IMR-90 (cell line): Measurements from ENCODE around the gene XPC. TPM values are rescaled to one million over a fixed set of nuclear protein-coding genes. Genes with fewer than 3 reads are reported as not detected.

Experiments
- ATAC-seq: fragments of 200-7000 bp; cut with Tn5 transposase; 2 replicates; pipeline ENCODE4 v1.9.1; 2020; ENCODE audit warnings: low read depth, mild to moderate bottlenecking, moderate library complexity
- BruUV-seq: library from RNA; stranded (reverse); fragments of 400-500 nt; replicated peaks from 2 replicates; lab custom pipeline; 2021; lab: Mats Ljungman, UMichigan
- CTCF ChIA-PET: fragments of 300-600 bp; formaldehyde crosslinking; extraction: SDS; loops from one replicate; lab custom pipeline; 2021; ENCODE audit warnings: antibody characterized with exemption; lab: Yijun Ruan, JAX
- POLR2A ChIA-PET: fragments of 300-600 bp; sonication (Branson Sonifier 250); formaldehyde crosslinking; loops from one replicate; lab custom pipeline; 2022; ENCODE audit warnings: antibody characterized with exemption; ENCODE audit not compliant: unreplicated experiment; lab: Charles Lee
- DNase-seq: peaks from one replicate; pipeline ENCODE4 v3.0.0; 2013
- H2AFZ ChIP-seq: replicated peaks from 2 replicates; pipeline ENCODE3; 2013; ENCODE audit warnings: low read length, mild to moderate bottlenecking; ENCODE audit not compliant: poor library complexity
- H2AK5ac ChIP-seq: 2 replicates; pipeline ENCODE4 v1.6.1; 2013; ENCODE audit warnings: low read depth, low read length, inconsistent platforms
- H2AK9ac ChIP-seq: replicated peaks from 2 replicates; pipeline ENCODE3; 2013; ENCODE audit warnings: mild to moderate bottlenecking, low read depth, low read length, moderate library complexity; ENCODE audit not compliant: poor library complexity
- H2BK120ac ChIP-seq: 2 replicates; pipeline ENCODE4 v1.6.1; 2013; ENCODE audit warnings: low read depth, low read length, inconsistent platforms
- H2BK15ac ChIP-seq: 3 replicates; pipeline ENCODE4 v1.6.1; 2013; ENCODE audit warnings: low read depth, low read length, inconsistent platforms
- H2BK20ac ChIP-seq: 2 replicates; pipeline ENCODE4 v1.6.1; 2013; ENCODE audit warnings: low read depth, mild to moderate bottlenecking, inconsistent platforms, low read length, moderate library complexity
- H2BK5ac ChIP-seq: 2 replicates; pipeline ENCODE4 v1.6.1; 2013; ENCODE audit warnings: mild to moderate bottlenecking, low read depth, low read length, inconsistent platforms; ENCODE audit not compliant: poor library complexity, severe bottlenecking
- H3K14ac ChIP-seq: replicated peaks from 2 replicates; pipeline ENCODE4 v1.6.1; 2013; ENCODE audit warnings: low read depth, low read length, inconsistent platforms
- H3K18ac ChIP-seq: 2 replicates; pipeline ENCODE4 v1.6.1; 2013; ENCODE audit warnings: low read depth, low read length, control low read depth
- H3K23ac ChIP-seq: 2 replicates; pipeline ENCODE4 v1.6.1; 2013; ENCODE audit warnings: low read depth, low read length, inconsistent platforms
- H3K27ac ChIP-seq: 2 replicates; pipeline ENCODE4 v1.5.1; 2013; ENCODE audit warnings: mild to moderate bottlenecking, control low read depth, low read length; ENCODE audit not compliant: insufficient read depth
- H3K27me3 ChIP-seq: 2 replicates; pipeline ENCODE4 v1.6.1; 2013; ENCODE audit warnings: low read length; ENCODE audit not compliant: control insufficient read depth, insufficient read depth
- H3K36me3 ChIP-seq: 2 replicates; pipeline ENCODE4 v1.6.1; 2013; ENCODE audit warnings: low read length, mixed read lengths; ENCODE audit not compliant: control insufficient read depth, insufficient read depth
- H3K4ac ChIP-seq: 2 replicates; pipeline ENCODE4 v1.6.1; 2013; ENCODE audit warnings: low read depth, low read length, inconsistent platforms
- H3K4me1 ChIP-seq: 2 replicates; pipeline ENCODE4 v1.6.1; 2013; ENCODE audit warnings: low read length, mixed read lengths; ENCODE audit not compliant: control insufficient read depth, insufficient read depth
- H3K4me2 ChIP-seq: 2 replicates; pipeline ENCODE4 v1.6.1; 2013; ENCODE audit warnings: low read depth, mild to moderate bottlenecking, control low read depth, low read length, moderate library complexity
- H3K4me3 ChIP-seq: 2 replicates; pipeline ENCODE4 v1.5.1; 2013; ENCODE audit warnings: low read depth, mild to moderate bottlenecking, control low read depth, low read length, moderate library complexity; ENCODE audit not compliant: insufficient read depth
- H3K56ac ChIP-seq: 2 replicates; pipeline ENCODE4 v1.6.1; 2013; ENCODE audit warnings: low read length, inconsistent platforms; ENCODE audit not compliant: insufficient read depth; ENCODE audit errors: extremely low read depth
- H3K79me1 ChIP-seq, 2 experiments: 2 replicates each; pipeline ENCODE4 v1.6.1; 2013; ENCODE audit warnings: low read length in 2 of 2, inconsistent platforms in 1 of 2, low read depth in 1 of 2
- H3K9ac ChIP-seq: 2 replicates; pipeline ENCODE4 v1.6.1; 2013; ENCODE audit warnings: low read depth, low read length, control low read depth
- H3K9me1 ChIP-seq: 2 replicates; pipeline ENCODE4 v1.6.1; 2013; ENCODE audit warnings: low read length, inconsistent platforms; ENCODE audit not compliant: insufficient read depth
- H3K9me3 ChIP-seq: 2 replicates; pipeline ENCODE4 v1.6.1; 2013; ENCODE audit warnings: low read length; ENCODE audit not compliant: control insufficient read depth, insufficient read depth
- H4K20me1 ChIP-seq: 2 replicates; pipeline ENCODE4 v1.6.1; 2013; ENCODE audit warnings: low read length, inconsistent platforms; ENCODE audit not compliant: insufficient read depth
- H4K5ac ChIP-seq: 2 replicates; pipeline ENCODE4 v1.6.1; 2013; ENCODE audit warnings: mild to moderate bottlenecking, low read depth, low read length, control low read depth
- H4K8ac ChIP-seq, 2 experiments: 2 replicates each; pipeline ENCODE4 v1.6.1; 2013; ENCODE audit warnings: low read depth in 2 of 2, low read length in 2 of 2, control low read depth in 1 of 2, inconsistent platforms in 1 of 2
- H4K91ac ChIP-seq: 2 replicates; pipeline ENCODE4 v1.6.1; 2013; ENCODE audit warnings: low read depth, low read length, inconsistent platforms; ENCODE audit not compliant: insufficient read depth
- BHLHE40 ChIP-seq: fragments of 150-350 bp; IDR thresholded peaks from 2 replicates; pipeline ENCODE4 v1.6.1; 2016; ENCODE audit warnings: mild to moderate bottlenecking, low read depth, low read length
- CEBPB ChIP-seq: IDR thresholded peaks from 2 replicates; pipeline ENCODE4 v1.6.1; 2012; ENCODE audit warnings: low read depth, low read length, improper control_type of control experiment
- CHD1 ChIP-seq: IDR thresholded peaks from 2 replicates; pipeline ENCODE4 v1.6.1; 2012; ENCODE audit warnings: low read depth, low read length, improper control_type of control experiment
- ELK1 ChIP-seq: fragments of 150-350 bp; IDR thresholded peaks from 2 replicates; pipeline ENCODE4 v1.6.1; 2016; ENCODE audit warnings: low read depth, mild to moderate bottlenecking, low read length, moderate library complexity, borderline replicate concordance
- FOS ChIP-seq: fragments of 150-350 bp; IDR thresholded peaks from 2 replicates; pipeline ENCODE4 v1.6.1; 2016; ENCODE audit warnings: low read depth, low read length
- MAFK ChIP-seq: IDR thresholded peaks from 2 replicates; pipeline ENCODE4 v1.6.1; 2012; ENCODE audit warnings: low read depth, low read length, improper control_type of control experiment
- MAZ ChIP-seq: IDR thresholded peaks from 2 replicates; pipeline ENCODE4 v1.6.1; 2012; ENCODE audit warnings: low read depth, mild to moderate bottlenecking, low read length, improper control_type of control experiment, moderate library complexity, borderline replicate concordance
- MXI1 ChIP-seq: IDR thresholded peaks from 2 replicates; pipeline ENCODE4 v1.6.1; 2012; ENCODE audit warnings: low read depth, mild to moderate bottlenecking, low read length, moderate library complexity, borderline replicate concordance
- NFE2L2 ChIP-seq: fragments of 150-350 bp; IDR thresholded peaks from 2 replicates; pipeline ENCODE4 v1.6.1; 2016; ENCODE audit warnings: low read depth, mild to moderate bottlenecking, low read length
- POLR2A ChIP-seq: IDR thresholded peaks from 2 replicates; pipeline ENCODE4 v1.6.1; 2012; ENCODE audit warnings: mild to moderate bottlenecking, low read depth, low read length
- RAD21 ChIP-seq: IDR thresholded peaks from 2 replicates; pipeline ENCODE4 v1.6.1; 2012; ENCODE audit warnings: low read length, improper control_type of control experiment
- RCOR1 ChIP-seq: IDR thresholded peaks from 2 replicates; pipeline ENCODE4 v1.6.1; 2012; ENCODE audit warnings: mild to moderate bottlenecking, low read length, improper control_type of control experiment; ENCODE audit not compliant: insufficient replicate concordance
- RFX5 ChIP-seq: IDR thresholded peaks from 2 replicates; pipeline ENCODE4 v1.8.0; 2012; ENCODE audit warnings: low read depth, mild to moderate bottlenecking, low read length, moderate library complexity
- SMC3 ChIP-seq: fragments of 150-350 bp; IDR thresholded peaks from 2 replicates; pipeline ENCODE4 v1.6.1; 2016; ENCODE audit warnings: low read depth, mild to moderate bottlenecking, antibody characterized with exemption, low read length, moderate library complexity
- USF2 ChIP-seq: fragments of 150-350 bp; IDR thresholded peaks from 2 replicates; pipeline ENCODE4 v1.6.1; 2017; ENCODE audit warnings: mild to moderate bottlenecking, antibody characterized with exemption, low read length, low read depth
- WGBS, 2 experiments: methylation state at CpG; one replicate each; pipeline versions ENCODE4 v1.1.5 to v1.1.7; 2013; ENCODE audit warnings: missing lambda C conversion rate in 2 of 2; ENCODE audit not compliant: insufficient read length in 1 of 2; ENCODE audit errors: extremely low coverage in 2 of 2; 5-methylcytosine and 5-hydroxymethylcytosine counted together
- dilution Hi-C: fragments of 300-500 bp; cut with HindIII; formaldehyde crosslinking; loops from one replicate; pipeline ENCODE4 v1.14.3; 2018; ENCODE audit warnings: low sequenced_read_pairs; ENCODE audit not compliant: unreplicated experiment
- in situ Hi-C: fragments of 300-500 bp; cut with MboI; formaldehyde crosslinking; loops from 3 replicates; pipeline ENCODE4 v1.14.3; 2019; ENCODE audit warnings: low sequenced_read_pairs, inconsistent platforms, mixed read lengths
- intact Hi-C: fragments of 100-400 bp; cut with micrococcal nuclease; formaldehyde crosslinking; loops from 2 replicates; pipeline ENCODE4 v1.10.0; 2022
- polyA plus RNA-seq, 3 experiments: library from polyadenylated mRNA; depleted of rRNA; stranded (reverse); fragments of >200 nt; gene quantifications; 2 replicates each; pipeline ENCODE4 v1.2.3, GENCODE V29; 2012; ENCODE audit warnings: low replicate concordance in 1 of 3
- total RNA-seq: library from RNA; depleted of rRNA; stranded (reverse); fragments of >200 nt; gene quantifications from 2 replicates; pipeline ENCODE4 v1.2.3, GENCODE V29; 2012
- TF ChIP-seq, protein P1 (sequence below): conservative IDR thresholded peaks from 2 replicates; pipeline ENCODE4 v1.5.1; 2012; ENCODE audit warnings: mild to moderate bottlenecking, low read depth, low read length, improper control_type of control experiment

XPC gene
- total and polyA plus RNA-seq, 2 of the 4 experiments (the other 2 are of a cell fraction): 30.9 to 48.8 TPM

DNA sequence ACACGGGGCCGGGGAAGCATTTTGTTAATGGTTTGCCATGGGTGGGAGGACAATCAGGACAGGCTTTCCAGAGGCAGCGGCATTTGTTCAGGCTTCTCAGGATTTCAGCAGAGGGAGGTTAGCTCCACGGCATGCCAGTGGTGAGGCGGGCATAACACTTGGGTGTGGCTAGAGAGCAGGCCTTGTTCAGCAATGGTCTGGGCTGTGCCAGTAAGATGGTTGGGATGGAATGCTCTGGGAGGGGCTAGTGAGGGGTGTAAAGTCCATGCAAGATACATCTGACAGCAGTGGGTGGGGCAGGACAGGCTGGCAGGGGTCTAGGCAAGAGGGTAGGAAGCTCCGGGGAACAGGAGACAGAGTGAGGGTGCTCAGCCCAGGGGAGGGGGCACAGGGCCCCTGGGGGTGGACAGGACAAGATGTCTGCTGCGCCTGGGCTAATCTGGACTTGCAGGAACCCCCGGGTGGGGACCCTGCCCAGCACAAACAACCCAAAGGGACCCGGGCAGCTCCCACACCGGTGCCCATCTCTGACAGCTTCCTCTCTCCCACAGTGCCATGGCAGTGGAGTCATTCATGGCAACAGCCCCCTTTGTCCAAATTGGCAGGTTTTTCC, 45.1 kb downstream of the XPC start:
- H2BK20ac ChIP-seq: no peak overlapping the region
- TF ChIP-seq USF2: no peak
- no peak for TF ChIP-seq CHD1
- no peak for TF ChIP-seq RFX5
- no peak for TF ChIP-seq SMC3
- TF ChIP-seq, protein P1, sequence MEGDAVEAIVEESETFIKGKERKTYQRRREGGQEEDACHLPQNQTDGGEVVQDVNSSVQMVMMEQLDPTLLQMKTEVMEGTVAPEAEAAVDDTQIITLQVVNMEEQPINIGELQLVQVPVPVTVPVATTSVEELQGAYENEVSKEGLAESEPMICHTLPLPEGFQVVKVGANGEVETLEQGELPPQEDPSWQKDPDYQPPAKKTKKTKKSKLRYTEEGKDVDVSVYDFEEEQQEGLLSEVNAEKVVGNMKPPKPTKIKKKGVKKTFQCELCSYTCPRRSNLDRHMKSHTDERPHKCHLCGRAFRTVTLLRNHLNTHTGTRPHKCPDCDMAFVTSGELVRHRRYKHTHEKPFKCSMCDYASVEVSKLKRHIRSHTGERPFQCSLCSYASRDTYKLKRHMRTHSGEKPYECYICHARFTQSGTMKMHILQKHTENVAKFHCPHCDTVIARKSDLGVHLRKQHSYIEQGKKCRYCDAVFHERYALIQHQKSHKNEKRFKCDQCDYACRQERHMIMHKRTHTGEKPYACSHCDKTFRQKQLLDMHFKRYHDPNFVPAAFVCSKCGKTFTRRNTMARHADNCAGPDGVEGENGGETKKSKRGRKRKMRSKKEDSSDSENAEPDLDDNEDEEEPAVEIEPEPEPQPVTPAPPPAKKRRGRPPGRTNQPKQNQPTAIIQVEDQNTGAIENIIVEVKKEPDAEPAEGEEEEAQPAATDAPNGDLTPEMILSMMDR: no peak
- TF ChIP-seq NFE2L2: no peak
- no peak for TF ChIP-seq CEBPB
- TF ChIP-seq POLR2A: no peak
- no peak for TF ChIP-seq RCOR1
- no peak for TF ChIP-seq MAZ
- no peak for TF ChIP-seq FOS
- TF ChIP-seq MXI1: no peak
- TF ChIP-seq BHLHE40: no peak
- no peak for TF ChIP-seq ELK1
- no peak for TF ChIP-seq RAD21
- TF ChIP-seq MAFK: no peak
- H2AK9ac ChIP-seq: peak overlapping the region; percentile 29
- H3K14ac ChIP-seq: no peak overlapping the region
- H3K4me2 ChIP-seq: no peak overlapping the region
- intact Hi-C loops (no loop called here), dilution Hi-C loops (no loop called here), in situ Hi-C loops (loop anchor here (25.0 kb wide), 1 partner anchor 96 kb away; no protein-coding TSS in a partner anchor)
- H3K9me3 ChIP-seq: no peaks in the 10 kb centered on the region
- no peak overlapping the region for H2BK15ac ChIP-seq
- peaks cover 6% of the 10 kb centered on the region for H3K9me1 ChIP-seq
- H2BK120ac ChIP-seq: no peak overlapping the region
- no peak overlapping the region for H2AFZ ChIP-seq
- H3K4me3 ChIP-seq: no peak overlapping the region
- H3K36me3 ChIP-seq: peaks cover 82% of the 10 kb centered on the region
- H3K4me1 ChIP-seq: no peaks in the 10 kb centered on the region
- H4K91ac ChIP-seq: no peak overlapping the region
- ChIA-PET CTCF (no interaction called here), POLR2A (no interaction called here)
- H3K23ac ChIP-seq: no peak overlapping the region
- no peak overlapping the region for H4K8ac ChIP-seq
- H4K20me1 ChIP-seq: peaks cover 7% of the 10 kb centered on the region; the same call in 1 of the 2 replicates
- H3K18ac ChIP-seq: no peak overlapping the region
- H3K4ac ChIP-seq: no peak overlapping the region
- no peaks in the 10 kb centered on the region for H3K27me3 ChIP-seq
- H2BK5ac ChIP-seq: no peak overlapping the region
- WGBS, 2 experiments: 93% methylated on average over 3 of the region's 10 CpGs; no CpG with 5 or more reads in 1 of the 2 experiments
- no peak overlapping the region for H4K5ac ChIP-seq
- DNase-seq (no peak), ATAC-seq (no peak)
- no peak overlapping the region for H3K9ac ChIP-seq
- H2AK5ac ChIP-seq: no peak overlapping the region
- H3K79me1 ChIP-seq: peaks cover 12 to 38% of the 10 kb centered on the region in 2 experiments
- no TSS peak for BruUV-seq
- no peak overlapping the region for H3K27ac ChIP-seq
- H3K56ac ChIP-seq: no peak overlapping the region
